HG03457 (cell line): ENCODE data around the gene FGF5.
"Not testable (repeated sequence)": the region's sequence is repeated elsewhere in the genome, so short reads cannot be mapped to it uniquely, and the experiment has no call there.

Experiments used
- ATAC-seq: cut with Tn5 transposase; IDR thresholded peaks from one replicate; pipeline ENCODE4 v1.9.1; 2021; ENCODE audit warnings: moderate number of reproducible peaks; ENCODE audit not compliant: unreplicated experiment

The FGF5 gene

GRCh38 chr4:80294206-80294605 is 27.7 kb downstream of the FGF5 start:
- ATAC-seq = no peak

- no peak for ATAC-seq
Observed at GRCh38 chr4:80295336-80295735, 28.9 kb downstream of the FGF5 start.

DNA sequence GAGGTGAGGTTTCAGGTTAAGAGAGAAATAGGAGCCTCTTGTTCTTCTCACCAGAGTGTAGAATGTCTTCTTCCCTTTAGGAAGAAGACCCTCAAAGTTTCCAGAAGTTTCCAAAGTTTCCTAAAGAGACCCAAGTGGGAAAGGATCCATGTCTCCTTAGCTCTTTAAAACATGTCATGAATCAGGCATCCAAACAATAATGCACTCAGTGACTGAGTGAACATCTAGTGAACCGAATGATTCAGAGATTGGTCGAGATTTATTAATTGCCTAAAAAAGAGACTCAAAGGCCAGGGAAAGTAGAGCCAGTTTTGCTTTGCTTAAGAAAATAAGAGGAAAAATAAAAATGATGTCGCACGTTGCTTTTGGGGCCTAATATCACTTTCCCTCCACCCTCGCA is 29.4 kb downstream of the FGF5 start:
- no peak for ATAC-seq

- ATAC-seq = no peak
Observed at GRCh38 chr4:80301884-80302283, 35.4 kb downstream of the FGF5 start.

DNA sequence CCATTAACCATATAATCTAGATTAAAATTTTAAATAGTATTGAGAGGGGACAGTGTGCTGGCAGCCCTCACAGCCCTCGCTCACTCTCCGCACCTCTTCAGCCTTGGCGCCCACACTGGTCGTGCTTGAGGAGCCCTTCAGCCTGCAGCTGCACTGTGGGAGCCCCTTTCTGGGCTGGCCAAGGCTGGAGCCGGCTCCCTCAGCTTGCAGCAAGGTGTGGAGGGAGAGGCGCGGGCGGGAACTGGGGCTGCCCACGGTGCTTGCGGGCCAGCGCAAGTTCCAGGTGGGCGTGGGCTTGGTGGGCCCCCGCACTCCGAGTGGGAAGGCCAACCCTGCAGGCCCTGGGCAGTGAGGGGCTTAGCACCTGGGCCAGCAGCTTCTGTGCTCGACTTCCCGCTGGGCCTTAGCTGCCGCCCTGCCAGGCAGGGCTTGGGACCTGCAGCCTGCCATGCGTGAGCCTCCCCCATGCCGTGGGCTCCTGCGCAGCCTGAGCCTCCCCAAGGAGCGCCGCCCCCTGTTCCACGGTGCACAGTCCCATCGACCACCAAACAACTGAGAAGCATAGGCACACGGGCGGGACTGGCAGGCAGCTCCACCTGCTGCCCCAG is 36.3 kb downstream of the FGF5 start:
- ATAC-seq = no peak

- no peak for ATAC-seq
Observed at GRCh38 chr4:80305466-80305865, 39.0 kb downstream of the FGF5 start.

- ATAC-seq = no peak
Observed at GRCh38 chr4:80306260-80306659, 39.8 kb downstream of the FGF5 start.

DNA sequence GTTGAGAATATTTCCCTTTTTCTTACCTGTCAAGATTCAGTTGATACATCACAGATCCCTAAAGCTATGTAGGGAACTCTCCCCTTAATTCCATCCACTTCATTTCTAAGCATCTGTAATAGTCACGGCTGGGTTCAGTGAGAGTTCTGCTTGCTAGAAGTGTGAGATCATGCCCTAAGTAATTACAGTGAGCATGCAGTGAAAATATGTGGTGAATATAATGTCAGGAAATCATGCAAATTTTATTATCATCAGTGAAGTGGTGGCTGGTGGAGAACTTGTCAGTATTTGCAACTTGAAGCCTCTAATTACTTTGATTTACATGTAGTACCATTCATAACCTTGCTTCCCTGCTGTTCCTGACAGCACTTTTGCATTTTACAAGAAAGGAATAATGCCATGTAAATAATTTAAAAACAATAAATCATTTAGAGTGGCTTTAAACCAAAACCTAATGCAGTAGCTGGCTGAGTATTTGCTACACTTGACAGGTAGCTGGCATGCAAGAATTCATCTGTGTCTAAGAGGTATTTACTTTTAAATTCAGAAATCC is 40.8 kb downstream of the FGF5 start:
- no peak for ATAC-seq

DNA sequence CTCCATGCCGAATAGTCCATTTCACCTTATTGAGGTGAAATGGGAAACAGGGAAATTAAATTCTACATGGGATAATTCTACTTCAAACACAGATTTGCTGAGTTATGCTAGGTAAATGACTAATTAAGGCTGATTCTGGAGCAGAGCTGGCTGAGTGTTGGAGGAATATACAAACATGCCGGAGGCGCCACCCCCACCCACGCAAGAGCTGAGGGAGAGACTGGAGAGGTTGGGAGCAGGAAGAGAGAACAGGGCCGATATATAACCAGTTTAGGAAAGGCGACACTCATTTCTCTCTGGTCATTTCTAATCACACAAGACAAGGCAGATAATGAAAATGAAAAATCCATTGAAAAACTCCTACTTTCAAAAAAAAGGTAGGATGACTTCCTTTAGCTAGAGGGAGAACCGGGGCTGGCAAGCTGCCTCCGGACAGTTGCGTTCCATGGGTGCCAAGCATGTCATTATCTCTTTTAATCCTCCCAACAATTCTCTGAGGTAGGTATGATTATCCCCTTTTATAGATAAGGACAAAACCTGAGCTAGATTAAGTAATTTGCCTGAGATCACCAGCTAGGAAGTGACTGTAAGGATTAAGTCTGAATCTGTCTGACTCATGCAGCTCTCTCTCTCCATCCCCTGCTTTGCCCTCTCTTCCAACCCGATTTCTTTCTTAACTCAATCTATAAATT is 41.5 kb downstream of the FGF5 start:
- ATAC-seq = no peak

- ATAC-seq = no peak
Observed at GRCh38 chr4:80308466-80308822, 42.0 kb downstream of the FGF5 start.

DNA sequence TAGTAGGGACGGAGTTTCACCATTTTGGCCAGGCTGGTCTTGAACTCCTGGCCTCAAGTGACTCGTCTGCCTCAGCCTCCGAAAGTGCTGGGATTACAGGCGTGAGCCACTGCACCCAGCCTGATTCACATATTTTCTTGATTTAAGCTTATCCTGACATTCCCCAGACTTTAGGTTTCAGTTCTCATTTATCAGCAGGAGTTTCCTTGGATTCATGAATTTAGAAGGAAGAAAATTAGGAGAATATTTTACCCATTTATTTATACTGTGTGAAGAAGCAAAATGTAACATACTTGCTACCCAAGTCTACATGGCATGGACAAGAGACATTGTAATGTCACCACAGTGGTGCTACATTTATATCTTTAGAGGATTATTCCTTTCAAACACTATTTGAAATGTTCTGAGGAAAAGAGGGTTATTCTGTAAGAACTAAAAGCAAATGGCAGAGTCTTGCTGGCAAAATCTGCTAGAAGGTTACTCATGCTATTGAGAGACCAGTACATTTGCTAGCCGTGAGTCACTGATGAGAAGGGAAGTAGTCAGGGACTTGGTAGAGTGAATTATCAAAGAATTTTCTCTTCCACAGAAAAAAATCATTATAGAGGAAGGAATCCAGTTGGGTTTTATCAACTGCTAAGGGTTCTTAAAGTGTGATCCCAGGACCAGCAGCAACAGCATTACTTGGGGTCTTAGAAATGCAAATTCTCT is 43.0 kb downstream of the FGF5 start:
- no peak for ATAC-seq

DNA sequence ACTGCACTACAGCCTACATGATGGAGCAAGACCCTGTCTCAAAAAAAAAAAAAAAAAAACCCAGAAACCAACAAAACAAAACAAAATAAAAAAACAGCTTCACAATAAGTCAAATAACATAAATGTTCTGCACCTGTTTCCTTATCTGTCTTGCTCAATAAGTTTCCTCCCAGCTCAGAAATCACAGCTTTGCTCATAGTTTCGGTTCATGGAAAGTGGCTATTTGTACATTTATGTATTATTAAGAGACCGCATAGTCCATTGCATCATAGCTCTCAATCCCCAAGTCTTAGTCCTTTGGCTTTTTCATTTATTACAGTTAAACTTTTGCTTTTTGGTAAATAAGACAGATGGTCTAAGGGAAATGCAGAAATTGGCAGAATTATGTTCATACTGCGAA is 44.7 kb downstream of the FGF5 start:
- ATAC-seq = no peak

DNA sequence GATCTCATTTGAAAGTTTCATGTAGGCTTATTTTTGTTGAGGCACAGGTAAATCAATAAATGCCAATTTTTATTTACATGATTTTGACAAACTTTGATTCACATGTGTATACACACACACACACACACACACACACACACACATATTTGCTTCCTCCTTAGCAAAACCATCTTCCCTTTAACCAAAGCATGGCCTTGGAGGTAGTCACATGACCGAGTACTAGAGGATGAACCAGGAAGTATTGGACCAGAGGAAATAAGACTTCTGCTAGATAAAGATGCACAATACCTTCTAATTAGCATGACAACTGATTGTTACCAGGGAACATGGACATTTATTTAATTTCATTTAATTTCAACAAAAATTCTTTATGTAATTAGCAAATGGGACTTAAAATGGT is 45.7 kb downstream of the FGF5 start:
- no peak for ATAC-seq

- ATAC-seq = no peak
Observed at GRCh38 chr4:80313627-80314026, 47.2 kb downstream of the FGF5 start.

DNA sequence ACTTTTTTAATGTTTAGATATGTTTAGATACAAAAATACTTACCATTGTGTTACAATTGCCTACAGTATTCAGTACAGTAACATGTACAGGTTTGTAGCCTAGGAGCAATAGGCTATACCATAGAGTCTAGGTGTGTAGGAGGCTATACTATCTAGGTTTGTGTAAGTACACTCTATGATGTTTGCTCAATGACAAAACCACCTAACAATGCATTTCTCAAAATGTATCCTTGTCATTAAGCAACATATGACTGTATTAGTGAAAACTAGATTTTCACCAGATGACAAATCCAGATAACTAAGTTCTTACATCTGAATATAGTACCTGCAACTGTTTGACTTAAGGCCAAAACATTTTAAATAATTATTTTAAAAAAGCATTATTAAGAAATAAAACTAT is 49.4 kb downstream of the FGF5 start:
- ATAC-seq = not testable (repeated sequence)

DNA sequence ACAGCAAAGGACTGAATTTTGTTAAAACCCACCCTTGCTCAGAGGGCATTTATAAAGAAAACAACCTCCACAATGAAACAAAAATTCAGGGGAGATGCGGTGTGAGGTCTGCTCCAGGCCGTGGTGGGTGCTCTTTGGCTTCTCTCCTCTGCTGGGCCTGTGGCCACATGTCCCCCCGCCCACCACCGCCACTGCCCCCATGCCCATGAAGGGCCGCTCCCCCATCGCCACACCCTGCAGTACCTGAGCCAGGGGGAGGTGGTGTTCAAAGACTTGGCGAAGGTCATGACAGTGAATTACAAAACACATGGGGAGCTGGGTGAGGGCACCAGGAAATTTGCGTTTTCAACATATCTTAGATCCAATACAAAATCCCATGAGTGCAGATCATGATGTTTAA is 54.9 kb downstream of the FGF5 start:
- ATAC-seq = no peak

- no peak for ATAC-seq
Observed at GRCh38 chr4:80321776-80322175, 55.3 kb downstream of the FGF5 start.

DNA sequence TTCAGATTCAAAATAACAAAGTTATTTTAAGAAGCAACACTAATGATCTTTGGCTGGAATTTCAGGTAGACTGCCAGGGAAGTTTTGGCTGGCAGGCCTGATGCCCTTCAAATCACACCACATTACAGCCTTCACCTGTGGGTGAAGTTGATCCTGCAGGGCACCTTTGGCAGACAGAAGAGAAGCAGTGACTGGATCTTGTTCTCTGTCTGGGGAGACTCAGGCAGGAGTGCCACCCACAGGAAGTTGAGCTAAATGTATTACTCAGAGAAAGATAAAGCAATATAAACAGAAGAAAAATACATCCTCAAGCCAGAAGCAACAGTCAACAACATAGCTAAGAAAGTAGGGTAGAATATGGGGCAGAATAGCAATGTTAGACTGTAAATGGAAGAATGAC is 56.3 kb downstream of the FGF5 start:
- no peak for ATAC-seq

GRCh38 chr4:80324171-80324570 is 57.7 kb downstream of the FGF5 start:
- ATAC-seq = no peak

DNA sequence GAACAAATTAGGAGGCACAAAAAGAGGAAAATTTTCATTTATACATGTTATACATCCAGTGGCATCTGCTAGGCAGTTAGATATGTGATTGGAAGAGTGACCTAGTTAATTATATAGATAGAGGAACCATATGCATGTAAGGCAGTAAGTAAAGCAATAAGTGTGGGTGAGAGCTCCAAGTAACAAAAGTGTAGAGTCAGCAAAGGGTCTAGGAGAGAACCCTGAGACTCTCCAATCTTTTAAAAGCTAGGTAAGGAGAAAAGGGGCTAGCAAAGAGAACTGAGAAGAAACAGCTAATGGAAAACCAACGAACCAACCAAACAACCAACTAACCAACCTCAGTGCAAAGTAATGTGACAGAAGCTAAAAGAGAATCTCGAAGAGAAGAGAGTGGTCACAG is 65.2 kb downstream of the FGF5 start:
- ATAC-seq = no peak

GRCh38 chr4:80333121-80333520 is 66.7 kb downstream of the FGF5 start:
- no peak for ATAC-seq

DNA sequence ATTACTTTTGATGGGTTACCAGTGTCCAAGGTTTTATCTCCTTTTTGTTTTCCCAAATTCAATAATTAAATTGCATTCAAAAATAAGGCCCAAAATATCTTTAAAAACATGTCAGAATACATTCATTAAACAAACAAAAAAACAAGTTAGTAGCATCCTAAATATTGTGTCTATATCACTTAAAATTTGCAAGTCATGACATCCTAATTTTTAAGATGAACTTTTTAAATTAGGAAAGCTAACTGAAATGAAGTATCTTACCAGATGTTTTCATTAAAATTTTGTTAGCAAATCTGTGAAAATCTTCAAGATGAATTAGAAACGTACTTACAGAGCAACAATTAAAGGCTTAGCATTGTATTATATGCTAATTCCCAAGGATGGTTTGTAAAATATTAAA is 68.1 kb downstream of the FGF5 start:
- no peak for ATAC-seq
